ENCODE measurements around the gene SARDH. TPM values are rescaled to one million over a fixed set of nuclear protein-coding genes. Genes with fewer than 3 reads are reported as not detected.

SARDH gene
- total RNA-seq, 1 donor from 2014 or later: 0.63 TPM

GRCh38 chr9:133710661-133711427, 27.3 kb downstream of the SARDH start:
- Histone ChIP-seq H3K36me3 (no peaks in the 10 kb centered on the region), H3K4me3 (no peak overlapping the region), H3K4me1 (peaks cover 36% of the 10 kb centered on the region), H3K9me3 (replicated peaks) (no peaks in the 10 kb centered on the region), H3K27ac (replicated peaks) (no peak overlapping the region), H3K27me3 (ENCODE audit: low read depth) (peaks cover 54% of the 10 kb centered on the region)
- no peak for TF ChIP-seq CTCF (IDR thresholded peaks at IDR 0.05; ENCODE audit: borderline replicate concordance)
- intact Hi-C loops (cut with micrococcal nuclease): no loop called here
- DNase-seq: no peak

GRCh38 chr9:133709691-133710571, 28.2 kb downstream of the SARDH start:
- Histone ChIP-seq H3K27ac (replicated peaks) (no peak overlapping the region), H3K4me1 (peaks cover 27% of the 10 kb centered on the region), H3K4me3 (no peak overlapping the region), H3K27me3 (ENCODE audit: low read depth) (peaks cover 46% of the 10 kb centered on the region), H3K9me3 (replicated peaks) (no peaks in the 10 kb centered on the region), H3K36me3 (no peaks in the 10 kb centered on the region)
- intact Hi-C loops (cut with micrococcal nuclease): no loop called here
- TF ChIP-seq CTCF (IDR thresholded peaks at IDR 0.05; ENCODE audit: borderline replicate concordance): no peak
- DNase-seq: no peak

GRCh38 chr9:133709015-133709611, 29.0 kb downstream of the SARDH start:
- intact Hi-C loops (cut with micrococcal nuclease): no loop called here
- Histone ChIP-seq H3K27me3 (ENCODE audit: low read depth) (peaks cover 46% of the 10 kb centered on the region), H3K9me3 (replicated peaks) (no peaks in the 10 kb centered on the region), H3K27ac (replicated peaks) (no peak overlapping the region), H3K36me3 (no peaks in the 10 kb centered on the region), H3K4me3 (no peak overlapping the region), H3K4me1 (peaks cover 20% of the 10 kb centered on the region)
- TF ChIP-seq CTCF (IDR thresholded peaks at IDR 0.05; ENCODE audit: borderline replicate concordance): no peak
- DNase-seq: no peak

GRCh38 chr9:133708246-133709014, 29.7 kb downstream of the SARDH start:
- Histone ChIP-seq H3K9me3 (replicated peaks) (no peaks in the 10 kb centered on the region), H3K36me3 (no peaks in the 10 kb centered on the region), H3K27me3 (ENCODE audit: low read depth) (peaks cover 46% of the 10 kb centered on the region), H3K27ac (replicated peaks) (no peak overlapping the region), H3K4me3 (no peak overlapping the region), H3K4me1 (peaks cover 20% of the 10 kb centered on the region)
- TF ChIP-seq CTCF (IDR thresholded peaks at IDR 0.05; ENCODE audit: borderline replicate concordance): no peak
- no peak for DNase-seq
- intact Hi-C loops (cut with micrococcal nuclease): no loop called here

GRCh38 chr9:133707763-133708245, 30.3 kb downstream of the SARDH start:
- Histone ChIP-seq H3K27me3 (ENCODE audit: low read depth) (peaks cover 46% of the 10 kb centered on the region), H3K4me1 (peaks cover 24% of the 10 kb centered on the region), H3K27ac (replicated peaks) (peak overlapping the region; percentile 73), H3K9me3 (replicated peaks) (no peaks in the 10 kb centered on the region), H3K36me3 (no peaks in the 10 kb centered on the region), H3K4me3 (no peak overlapping the region)
- intact Hi-C loops (cut with micrococcal nuclease): no loop called here
- DNase-seq: no peak
- TF ChIP-seq CTCF (IDR thresholded peaks at IDR 0.05; ENCODE audit: borderline replicate concordance): no peak
